GM15510 (cell line): ENCODE results near the gene ASTL.

ENCODE experiments used
- POLR2A ChIP-seq: IDR thresholded peaks from 3 replicates; pipeline ENCODE4 v1.6.1; 2011; ENCODE audit warnings: borderline replicate concordance; ENCODE audit not compliant: insufficient read length; ENCODE audit errors: extremely low read depth

Gene ASTL

DNA sequence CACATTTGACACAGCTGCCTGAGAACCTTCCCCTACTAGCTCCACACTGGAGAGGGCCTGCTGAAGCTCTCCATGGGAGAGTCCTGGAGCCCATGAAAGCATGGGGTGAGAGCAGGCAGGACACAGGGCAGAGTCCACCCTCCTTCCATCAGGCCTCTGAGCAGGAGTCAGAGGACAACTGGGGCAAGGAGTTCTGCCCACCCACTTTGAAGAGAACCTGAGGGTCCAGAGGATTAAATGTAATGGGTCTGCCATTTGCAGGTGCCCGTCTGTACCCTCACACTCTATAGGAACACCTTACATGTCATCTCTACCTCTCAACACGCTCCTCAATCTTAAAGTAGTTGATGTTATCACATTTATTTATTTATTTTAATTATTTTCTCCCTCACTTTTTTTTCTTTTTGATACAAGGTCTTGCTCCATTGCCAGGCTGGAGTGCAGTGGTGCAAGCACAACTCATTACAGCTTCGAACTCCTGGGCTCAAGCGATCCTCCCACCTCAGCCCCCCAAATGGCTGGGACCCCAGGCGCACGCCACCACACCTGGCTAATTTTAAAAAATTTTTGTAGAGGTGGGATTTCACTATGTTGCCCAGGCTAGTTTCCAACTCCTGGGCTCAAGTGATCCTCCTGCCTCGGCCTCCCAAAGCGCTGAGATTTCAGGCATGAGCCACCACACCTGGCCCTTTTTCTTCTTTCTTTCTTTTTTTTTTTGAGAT lies 32.1 kb downstream of the ASTL start:
- no peak for TF ChIP-seq POLR2A

DNA sequence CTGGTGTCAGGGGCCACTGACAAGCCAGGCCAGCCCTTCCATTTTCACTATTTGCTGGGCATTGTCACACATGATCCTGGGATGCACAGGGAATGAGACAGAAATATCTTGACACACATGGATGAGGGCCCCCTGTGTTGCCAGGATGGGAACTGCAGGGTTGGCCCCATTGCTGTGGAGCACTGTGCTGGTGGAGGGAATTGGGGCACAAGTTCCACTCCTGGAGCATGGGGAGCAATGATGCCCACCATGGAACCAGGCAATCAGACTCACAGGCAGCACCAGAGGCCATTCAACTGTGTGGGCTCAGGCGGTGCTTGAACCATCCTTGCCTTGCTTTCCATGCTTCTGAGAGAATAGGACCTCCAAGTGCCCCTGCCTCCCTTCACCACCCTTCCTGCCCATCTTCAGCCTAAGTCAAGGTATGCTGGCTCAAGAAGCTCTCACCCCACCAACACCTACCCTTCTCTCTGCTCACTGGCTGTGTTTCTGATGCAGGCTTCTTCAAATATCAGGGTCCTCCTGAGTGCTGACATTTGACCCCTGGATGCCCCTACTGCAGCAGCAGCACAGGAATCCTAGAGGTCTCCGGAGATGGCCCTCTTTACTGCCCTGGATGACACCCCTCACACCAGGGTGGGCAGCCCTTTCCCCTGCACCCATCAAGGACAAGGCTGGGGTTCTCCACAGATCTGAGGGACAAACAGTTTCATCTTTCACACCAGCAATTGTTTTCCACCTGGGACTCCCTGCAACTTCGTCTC lies 33.0 kb downstream of the ASTL start:
- no peak for TF ChIP-seq POLR2A

DNA sequence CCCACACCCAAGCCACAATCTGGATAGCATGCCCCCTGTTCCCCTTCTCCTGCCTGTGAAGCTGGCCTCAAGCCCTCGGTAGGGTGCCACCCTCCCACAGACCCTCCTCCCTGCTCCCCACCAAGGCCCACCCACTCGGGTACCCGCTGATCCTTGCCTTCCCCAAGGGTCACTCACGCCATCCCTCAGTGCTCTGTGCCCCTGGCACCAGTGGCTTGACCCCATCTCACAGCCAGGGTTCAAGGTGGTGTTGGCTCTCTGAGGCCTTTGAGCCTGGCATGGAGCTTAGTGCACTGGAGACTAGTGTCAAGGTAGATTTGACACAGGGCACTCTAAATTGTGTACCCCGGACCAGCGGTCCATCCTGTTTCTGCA lies 33.8 kb downstream of the ASTL start:
- TF ChIP-seq POLR2A = no peak

DNA sequence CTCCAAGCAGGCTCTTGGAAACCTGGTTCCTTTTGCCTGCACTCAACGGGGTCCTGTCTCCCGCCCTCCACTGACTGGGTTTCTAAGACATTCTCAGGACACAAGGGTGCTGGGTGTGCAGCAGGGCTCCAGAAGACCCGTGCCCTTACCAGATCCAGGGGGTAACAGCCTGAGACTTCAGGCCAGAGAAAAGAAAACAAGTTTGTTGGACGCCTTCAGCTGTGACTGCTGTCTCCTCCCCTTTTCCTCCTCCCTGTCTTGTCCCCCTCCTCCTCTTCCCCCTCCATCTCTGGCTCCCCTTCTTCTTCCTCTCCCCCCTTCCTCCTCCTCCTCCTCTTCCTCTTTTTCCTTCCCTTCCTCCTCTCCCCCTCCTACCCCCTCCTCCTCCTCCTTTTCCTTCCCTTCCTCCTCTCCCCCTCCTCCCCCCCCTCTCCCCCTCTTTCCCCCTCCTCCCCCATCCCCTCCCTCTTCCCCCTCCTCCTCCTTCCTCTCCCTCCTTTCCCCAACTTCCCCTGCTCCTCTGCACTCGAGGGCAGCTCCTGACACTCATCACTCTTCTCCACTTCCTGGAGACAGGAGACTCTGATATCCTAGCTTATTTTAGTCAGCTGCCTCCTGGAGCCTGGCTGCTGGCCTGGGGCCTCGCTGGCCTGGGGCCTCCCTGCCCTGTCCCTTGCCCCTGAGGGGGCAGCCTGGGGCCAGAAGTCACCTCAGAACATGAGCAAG lies 34.4 kb downstream of the ASTL start:
- no peak for TF ChIP-seq POLR2A

DNA sequence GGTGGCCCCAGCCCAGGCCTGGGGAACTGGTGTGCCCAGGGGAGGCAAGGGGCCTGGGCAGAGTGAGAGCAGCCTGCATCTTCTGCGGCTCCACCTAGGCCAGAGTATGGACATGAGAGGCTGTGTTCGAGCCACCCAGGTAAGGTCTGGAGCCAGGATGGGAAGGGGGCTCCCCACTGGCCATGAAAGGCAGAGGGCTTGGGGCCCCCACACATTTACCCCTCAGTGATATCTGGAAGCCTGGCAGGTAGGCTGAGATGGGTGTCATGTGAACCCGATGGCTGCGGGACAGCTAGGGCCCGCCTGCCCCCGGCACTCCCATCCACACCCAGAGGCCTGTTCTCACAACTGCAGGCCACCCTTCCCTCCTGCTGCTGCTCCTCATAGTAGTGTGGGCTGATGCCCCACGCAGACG lies 35.1 kb downstream of the ASTL start:
- no peak for TF ChIP-seq POLR2A

DNA sequence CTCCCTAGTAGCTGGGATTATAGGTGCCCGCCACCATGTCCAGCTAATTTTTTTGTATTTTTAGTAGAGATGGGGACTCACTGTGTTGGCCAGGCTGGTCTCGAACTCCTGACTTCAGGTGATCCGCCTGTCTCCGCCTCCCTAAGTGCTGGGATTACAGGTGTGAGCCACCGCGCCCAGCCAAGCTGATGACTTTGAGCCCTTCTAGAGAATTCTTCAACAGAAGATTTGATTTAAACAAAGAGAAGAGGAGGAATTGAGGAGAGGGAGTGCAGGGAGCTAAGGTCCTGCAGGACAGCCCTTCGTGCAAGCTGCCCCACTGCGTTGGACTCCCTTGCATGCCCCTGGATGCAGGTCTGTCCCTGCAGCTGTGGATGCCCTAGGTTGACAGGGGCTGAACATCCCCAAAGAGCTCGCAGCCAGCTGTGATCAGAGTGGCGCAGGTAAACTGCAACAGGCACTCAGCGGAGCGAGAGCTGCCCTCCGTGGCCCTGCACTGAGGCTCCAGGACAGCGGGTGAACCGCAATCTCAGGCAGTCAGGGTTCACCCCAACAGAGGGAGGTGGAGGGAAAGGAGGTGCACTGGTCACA lies 35.6 kb downstream of the ASTL start:
- no peak for TF ChIP-seq POLR2A

DNA sequence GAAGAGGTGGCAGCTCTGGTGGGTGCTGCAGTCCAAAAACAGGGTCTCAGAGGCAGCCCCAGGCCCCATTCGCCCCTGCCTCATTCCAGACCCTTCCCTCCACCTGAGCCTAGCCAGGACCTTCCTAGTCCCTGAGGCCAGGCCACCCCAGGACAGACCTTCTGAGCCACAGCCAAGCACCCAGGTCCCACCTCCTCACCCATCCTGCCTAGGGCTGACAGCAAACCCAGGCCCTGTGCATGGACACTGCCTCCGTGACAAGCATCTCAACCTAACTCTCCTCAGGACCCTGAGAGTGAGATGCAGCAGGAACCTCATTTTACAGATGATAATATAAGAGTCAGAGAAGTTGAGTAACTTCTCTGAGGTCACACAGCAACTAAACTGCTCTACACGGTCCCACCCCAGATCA lies 37.4 kb downstream of the ASTL start:
- TF ChIP-seq POLR2A = no peak

DNA sequence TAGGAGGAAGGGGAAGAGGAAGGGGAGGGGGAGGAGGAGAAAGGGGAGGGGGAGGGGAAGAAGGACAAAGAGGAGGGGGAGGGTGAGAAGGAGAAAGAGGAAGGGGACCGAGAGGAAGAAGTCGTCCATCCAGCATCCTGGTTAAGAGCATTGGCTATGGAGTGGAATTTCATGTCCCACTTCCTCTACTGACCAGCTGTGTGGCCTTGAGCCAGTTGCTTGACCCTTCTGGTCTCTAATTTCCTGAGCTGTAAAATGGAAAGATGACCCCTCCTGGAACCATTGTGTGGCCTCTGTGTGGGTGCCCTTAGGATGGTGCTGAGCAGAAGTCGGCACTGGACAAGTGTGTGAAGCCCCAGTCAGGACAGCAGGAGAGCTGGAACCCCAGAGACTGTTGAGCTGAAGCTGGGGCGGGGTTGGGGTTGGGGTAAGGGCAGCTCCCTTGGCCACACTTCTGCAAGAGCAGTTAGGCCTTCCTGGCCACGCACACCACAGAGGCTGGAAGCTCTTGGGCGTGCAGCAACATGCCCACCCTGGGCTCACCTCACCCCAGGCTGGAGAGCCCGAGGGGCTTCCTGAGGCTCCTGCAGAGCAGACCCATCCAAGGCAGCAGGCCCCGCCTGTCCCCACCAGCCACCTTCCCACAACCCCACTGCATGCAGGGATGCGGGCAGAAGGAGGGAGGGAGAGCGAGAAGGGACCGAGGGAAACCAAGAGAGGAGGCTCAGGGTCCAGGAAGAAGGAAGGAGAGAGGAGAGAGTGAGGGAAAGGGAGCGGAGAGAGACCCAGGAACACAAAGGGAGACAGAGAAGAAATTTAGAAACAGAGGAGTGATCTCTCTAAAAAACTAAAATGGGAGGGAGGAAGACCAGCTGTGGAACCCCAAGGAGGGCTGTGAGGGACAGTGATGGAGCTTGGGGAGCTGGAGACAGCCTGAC lies 38.2 kb downstream of the ASTL start:
- no peak for TF ChIP-seq POLR2A

DNA sequence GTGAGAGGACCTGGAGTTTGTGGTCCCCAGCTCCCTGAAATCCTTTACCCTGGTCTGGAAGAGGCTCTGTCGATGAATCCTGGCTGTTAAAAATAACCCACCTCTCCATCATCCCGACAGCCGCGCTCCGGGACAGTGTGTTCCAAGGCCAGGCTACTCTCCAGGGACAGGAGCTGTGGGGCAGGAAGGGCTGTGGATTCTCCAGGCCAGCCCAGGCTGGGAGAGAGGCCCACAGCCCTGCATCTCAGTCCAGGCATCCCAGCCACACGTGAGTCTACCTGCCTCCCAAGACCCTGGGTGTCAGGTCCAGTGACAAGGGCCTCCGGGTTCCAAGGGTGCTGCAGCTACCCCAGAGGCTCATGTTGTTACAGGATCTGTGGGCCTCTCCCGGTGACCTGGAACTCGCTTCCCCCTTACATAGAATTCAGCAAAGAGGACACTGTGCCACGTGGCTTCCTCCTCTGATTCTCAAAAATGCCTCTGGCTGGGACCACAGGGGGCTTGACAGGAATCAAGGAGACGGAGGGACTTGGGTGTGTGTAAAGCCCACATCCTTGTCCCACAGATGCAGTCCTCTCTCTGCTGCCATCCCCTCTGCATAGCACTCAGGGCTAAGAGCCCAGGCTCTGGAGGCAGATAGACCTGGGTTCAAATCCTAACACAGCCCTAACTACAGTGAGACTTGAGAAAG lies 39.3 kb downstream of the ASTL start:
- no peak for TF ChIP-seq POLR2A

DNA sequence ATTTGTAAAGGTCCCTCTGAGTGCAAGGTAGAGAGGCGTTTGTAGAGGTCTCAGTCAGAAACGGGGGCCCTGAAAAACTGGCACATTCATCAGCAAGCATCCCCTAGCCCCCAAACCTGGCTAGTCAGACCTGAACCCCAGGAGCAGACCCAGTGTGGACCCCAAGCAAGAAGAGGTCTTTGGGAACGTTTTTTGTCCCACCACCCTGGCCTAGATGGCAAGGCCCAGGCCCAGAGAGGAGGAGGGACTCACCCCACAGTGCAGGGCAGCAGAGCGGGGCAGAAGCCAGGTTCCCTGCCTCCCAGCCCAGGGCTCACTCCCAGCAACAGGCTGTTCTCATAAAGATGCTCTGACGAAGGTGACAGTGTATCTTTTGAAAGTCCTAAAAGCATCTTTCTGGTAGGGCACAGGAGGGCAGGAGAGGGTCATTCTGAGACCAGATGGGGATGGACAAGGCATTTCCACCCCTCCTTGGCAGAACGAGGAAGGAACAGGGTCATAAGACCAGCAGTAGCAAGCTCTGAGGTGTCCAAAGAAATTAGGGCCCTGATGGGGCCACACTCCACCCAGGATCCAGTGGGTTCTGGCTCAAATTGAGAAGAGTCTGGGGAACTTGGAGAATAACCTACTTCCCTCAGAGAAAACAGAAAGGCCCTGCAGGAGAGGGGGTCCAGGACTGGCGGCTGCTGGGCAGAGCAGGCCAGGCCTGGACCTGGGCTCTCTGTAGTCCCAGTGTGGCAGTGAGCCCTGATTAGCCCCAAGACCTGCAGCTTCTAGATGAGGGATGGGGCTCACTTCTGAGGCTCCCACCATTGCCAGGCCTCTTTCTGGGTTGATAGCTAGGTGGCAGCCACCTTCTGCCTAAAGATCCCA lies 40.1 kb downstream of the ASTL start:
- no peak for TF ChIP-seq POLR2A

DNA sequence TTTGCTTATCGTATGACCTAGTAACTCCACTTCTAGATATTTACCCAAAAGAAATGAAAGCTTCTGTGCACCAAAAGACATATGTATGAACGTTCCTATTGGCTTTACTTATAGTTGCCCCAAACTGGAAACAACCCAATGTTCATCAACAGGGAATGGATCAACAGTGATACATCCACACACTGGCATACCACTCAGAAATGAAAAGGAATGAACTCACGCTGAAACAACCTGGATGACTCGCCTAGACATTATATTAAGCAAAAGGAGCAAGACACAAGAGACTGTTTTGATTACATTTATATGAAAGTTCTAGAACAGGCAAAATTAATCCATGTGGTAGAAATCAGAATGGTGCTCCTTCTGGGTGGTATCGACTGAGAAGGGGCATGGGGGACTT lies 40.9 kb downstream of the ASTL start:
- TF ChIP-seq POLR2A = no peak

DNA sequence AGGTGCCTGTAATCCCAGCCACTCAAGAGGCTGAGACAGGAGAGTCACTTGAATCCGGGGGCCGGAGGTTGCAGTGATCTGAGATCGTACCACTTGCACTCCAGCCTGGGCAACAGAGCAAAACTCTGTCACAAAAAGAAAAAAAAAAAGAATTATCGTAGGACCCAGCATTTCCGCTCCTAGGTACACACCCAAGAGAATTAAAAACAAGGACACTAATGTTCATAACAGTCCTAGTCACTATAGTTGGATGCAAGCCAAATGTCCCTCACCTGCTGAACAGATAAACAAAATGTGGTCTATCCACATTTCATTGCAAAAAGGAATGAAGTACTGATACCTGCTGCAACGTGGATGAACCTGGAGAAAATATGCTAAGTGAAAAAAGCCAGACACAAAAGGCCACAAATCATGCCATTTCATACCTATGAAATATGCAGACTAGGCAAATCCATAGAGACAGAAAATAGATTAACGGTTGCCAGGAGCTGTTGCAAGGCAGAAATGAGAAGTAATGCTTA lies 43.1 kb downstream of the ASTL start:
- no peak for TF ChIP-seq POLR2A
